Smooth muscle cell (in vitro differentiated cells): Measurements from ENCODE around the gene TRERF1. TPM values are rescaled to one million over a fixed set of nuclear protein-coding genes. Genes with fewer than 3 reads are reported as not detected.

Experiments used
- DNase-seq: peaks from one replicate; lab custom pipeline; 2025; ENCODE audit not compliant: unreplicated experiment; lab: John Stamatoyannopoulos, UW
- H2AFZ ChIP-seq: fragments of 200-600 bp; sonication (generic); 2 replicates; pipeline ENCODE4 v1.6.0; 2016; ENCODE audit warnings: antibody characterized with exemption, low read depth, mild to moderate bottlenecking
- H3F3A ChIP-seq: fragments of 200-600 bp; sonication (generic); 2 replicates; pipeline ENCODE4 v1.6.0; 2017; ENCODE audit warnings: antibody characterized with exemption, low read depth
- H3K27ac ChIP-seq: fragments of 200-600 bp; sonication (generic); 2 replicates; pipeline ENCODE4 v1.5.1; 2016; ENCODE audit warnings: low read depth, mild to moderate bottlenecking
- H3K27me3 ChIP-seq: fragments of 200-600 bp; sonication (generic); 2 replicates; pipeline ENCODE4 v1.6.1; 2016; ENCODE audit warnings: low read depth, mild to moderate bottlenecking
- H3K36me3 ChIP-seq: fragments of 200-600 bp; sonication (generic); 2 replicates; pipeline ENCODE4 v1.5.1; 2016; ENCODE audit warnings: low read depth
- H3K4me1 ChIP-seq: fragments of 200-600 bp; sonication (generic); 2 replicates; pipeline ENCODE4 v1.5.1; 2016; ENCODE audit warnings: low read depth
- H3K4me2 ChIP-seq: fragments of 200-600 bp; sonication (generic); 2 replicates; pipeline ENCODE4 v1.6.0; 2016; ENCODE audit warnings: mild to moderate bottlenecking
- H3K4me3 ChIP-seq: fragments of 200-600 bp; sonication (generic); 2 replicates; pipeline ENCODE4 v1.5.1; 2016; ENCODE audit warnings: mild to moderate bottlenecking
- H3K79me2 ChIP-seq: fragments of 200-600 bp; sonication (generic); 2 replicates; pipeline ENCODE4 v1.6.0; 2016; ENCODE audit warnings: low read depth, mild to moderate bottlenecking
- H3K9ac ChIP-seq: fragments of 200-600 bp; sonication (generic); 2 replicates; pipeline ENCODE4 v1.6.0; 2016; ENCODE audit warnings: low read depth
- H3K9me3 ChIP-seq: fragments of 200-600 bp; sonication (generic); replicated peaks from 2 replicates; pipeline ENCODE4 v1.5.1; 2016; ENCODE audit warnings: low read depth
- H4K20me1 ChIP-seq: fragments of 200-600 bp; sonication (generic); 2 replicates; pipeline ENCODE4 v1.6.0; 2016; ENCODE audit warnings: low read depth
- WGBS: methylation state at CpG from one replicate; pipeline ENCODE4 v1.1.7; 2016; ENCODE audit warnings: low lambda C conversion rate; 5-methylcytosine and 5-hydroxymethylcytosine counted together
- polyA plus RNA-seq: library from polyadenylated mRNA; unstranded; fragments of >200 nt; fragmentation: Nextera tagmentation; extraction: Ambion mirVana; gene quantifications from 2 replicates; pipeline ENCODE4 v1.2.1, GENCODE V29; 2016
- total RNA-seq: library from RNA; depleted of rRNA; stranded (reverse); fragments of >200 nt; gene quantifications from 2 replicates; pipeline ENCODE4 v1.2.3, GENCODE V29; 2014
- TF ChIP-seq, protein P1 (sequence below): fragments of 200-600 bp; sonication (generic); IDR thresholded peaks from 2 replicates; pipeline ENCODE4 v1.5.1; 2017; ENCODE audit warnings: borderline replicate concordance, mild to moderate bottlenecking, antibody characterized with exemption; ENCODE audit not compliant: insufficient read depth, poor library complexity, severe bottlenecking

TRERF1 gene
- total and polyA plus RNA-seq, 2 experiments from 2014 or later: 3.5 to 5.3 TPM

DNA sequence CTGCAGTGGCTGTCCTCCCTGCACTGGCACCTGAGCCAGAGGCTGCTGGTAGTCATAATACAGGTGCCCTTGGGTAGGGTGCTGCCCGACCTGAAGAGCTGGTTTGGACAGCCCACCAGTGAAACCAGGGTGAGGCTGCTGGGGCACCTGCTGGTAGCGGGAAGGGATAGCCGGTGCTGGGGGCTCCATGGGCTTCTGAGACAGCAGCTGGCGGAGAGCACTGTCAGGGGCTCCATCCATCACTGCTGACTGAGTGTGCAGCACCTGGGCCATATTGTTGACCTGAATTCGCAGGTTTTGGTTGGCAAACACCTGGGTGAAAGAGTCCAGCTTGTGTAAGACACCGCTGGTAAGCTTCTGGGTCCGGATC is 182.9 kb downstream of the TRERF1 start:
- Histone ChIP-seq H3K27me3 (no peaks in the 10 kb centered on the region), H3K27ac (no peak overlapping the region), H4K20me1 (no peaks in the 10 kb centered on the region), H3K4me1 (no peaks in the 10 kb centered on the region), H2AFZ (no peak overlapping the region), H3F3A (no peaks in the 10 kb centered on the region), H3K79me2 (no peaks in the 10 kb centered on the region), H3K36me3 (no peaks in the 10 kb centered on the region), H3K9ac (no peak overlapping the region), H3K9me3 (no peaks in the 10 kb centered on the region), H3K4me3 (no peak overlapping the region), H3K4me2 (no peak overlapping the region)
- TF ChIP-seq, protein P1, sequence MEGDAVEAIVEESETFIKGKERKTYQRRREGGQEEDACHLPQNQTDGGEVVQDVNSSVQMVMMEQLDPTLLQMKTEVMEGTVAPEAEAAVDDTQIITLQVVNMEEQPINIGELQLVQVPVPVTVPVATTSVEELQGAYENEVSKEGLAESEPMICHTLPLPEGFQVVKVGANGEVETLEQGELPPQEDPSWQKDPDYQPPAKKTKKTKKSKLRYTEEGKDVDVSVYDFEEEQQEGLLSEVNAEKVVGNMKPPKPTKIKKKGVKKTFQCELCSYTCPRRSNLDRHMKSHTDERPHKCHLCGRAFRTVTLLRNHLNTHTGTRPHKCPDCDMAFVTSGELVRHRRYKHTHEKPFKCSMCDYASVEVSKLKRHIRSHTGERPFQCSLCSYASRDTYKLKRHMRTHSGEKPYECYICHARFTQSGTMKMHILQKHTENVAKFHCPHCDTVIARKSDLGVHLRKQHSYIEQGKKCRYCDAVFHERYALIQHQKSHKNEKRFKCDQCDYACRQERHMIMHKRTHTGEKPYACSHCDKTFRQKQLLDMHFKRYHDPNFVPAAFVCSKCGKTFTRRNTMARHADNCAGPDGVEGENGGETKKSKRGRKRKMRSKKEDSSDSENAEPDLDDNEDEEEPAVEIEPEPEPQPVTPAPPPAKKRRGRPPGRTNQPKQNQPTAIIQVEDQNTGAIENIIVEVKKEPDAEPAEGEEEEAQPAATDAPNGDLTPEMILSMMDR: no peak
- 96% methylated on average over 7 of the region's 7 CpGs for WGBS
- no peak for DNase-seq

DNA sequence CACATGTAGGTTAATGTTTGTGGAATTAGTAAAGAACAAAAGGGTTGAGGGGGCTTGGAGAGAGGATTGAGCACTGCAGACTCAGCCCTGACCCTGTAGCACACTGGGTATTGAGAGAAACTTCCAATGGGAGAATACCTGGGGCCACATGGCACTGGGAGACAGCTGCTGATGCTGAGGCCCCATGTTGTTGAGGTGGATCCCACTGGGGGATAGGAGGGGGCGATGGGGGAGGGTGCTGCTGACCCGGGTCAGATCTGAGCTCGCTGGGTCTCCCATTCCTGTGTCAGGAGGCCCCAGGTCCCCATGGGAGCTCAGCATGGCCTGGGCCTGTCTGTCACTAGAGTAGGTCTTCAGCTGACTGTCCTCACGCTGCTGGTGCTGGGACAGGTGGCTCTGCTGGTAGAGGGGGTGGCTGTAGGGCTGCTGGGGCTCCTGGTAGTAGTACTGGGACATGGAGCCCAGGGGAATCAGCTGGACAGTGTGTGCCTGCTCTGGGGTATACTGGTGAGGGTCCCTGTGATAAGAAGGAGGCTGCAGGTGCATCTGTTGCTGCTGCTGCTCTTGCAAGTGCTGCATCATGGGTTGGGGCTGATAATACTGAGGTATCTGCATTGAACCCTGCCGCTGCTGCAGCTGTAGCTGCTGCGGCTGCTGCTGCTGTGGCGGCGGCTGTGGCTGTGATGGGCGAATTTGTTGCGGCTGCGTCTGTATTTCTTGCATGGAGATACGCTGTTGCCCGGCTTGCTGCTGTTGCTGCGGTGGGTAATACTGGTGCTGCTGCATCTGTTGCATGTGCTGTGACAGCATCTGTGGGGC is 183.5 kb downstream of the TRERF1 start:
- Histone ChIP-seq H3K4me2 (no peak overlapping the region), H3K4me1 (no peaks in the 10 kb centered on the region), H3K27me3 (no peaks in the 10 kb centered on the region), H3F3A (no peaks in the 10 kb centered on the region), H3K79me2 (no peaks in the 10 kb centered on the region), H3K9me3 (no peaks in the 10 kb centered on the region), H3K27ac (no peak overlapping the region), H4K20me1 (no peaks in the 10 kb centered on the region), H3K4me3 (no peak overlapping the region), H3K9ac (no peak overlapping the region), H3K36me3 (no peaks in the 10 kb centered on the region), H2AFZ (no peak overlapping the region)
- TF ChIP-seq, protein P1: no peak
- DNase-seq: no peak
- over 99% methylated on average over 14 of the region's 14 CpGs for WGBS

DNA sequence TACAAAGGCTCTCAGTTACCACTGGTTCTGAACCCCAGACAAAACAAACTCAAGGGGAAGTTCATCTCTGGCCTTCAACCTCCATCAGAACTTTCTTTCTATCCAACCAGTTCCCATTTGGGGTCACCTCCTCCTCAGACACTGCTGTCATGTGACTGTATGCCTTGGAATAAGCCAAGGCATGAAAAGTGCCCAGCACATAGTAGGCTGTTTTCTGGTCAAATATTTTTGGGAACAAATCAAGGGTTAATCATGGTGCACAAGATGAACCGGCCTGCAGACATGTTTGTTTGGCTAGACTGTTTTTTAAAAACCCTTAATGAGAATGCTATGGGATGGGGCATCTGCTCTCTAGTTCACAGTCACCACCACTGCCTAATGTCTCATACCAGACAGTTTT is 185.2 kb downstream of the TRERF1 start:
- H3F3A ChIP-seq: no peaks in the 10 kb centered on the region
- 85% methylated on average over 1 of the region's 1 CpG for WGBS
- no peak for DNase-seq
- no peaks in the 10 kb centered on the region for H3K27me3 ChIP-seq
- H3K4me2 ChIP-seq: no peak overlapping the region
- no peak overlapping the region for H2AFZ ChIP-seq
- no peaks in the 10 kb centered on the region for H3K9me3 ChIP-seq
- TF ChIP-seq, protein P1: no peak
- H3K36me3 ChIP-seq: no peaks in the 10 kb centered on the region
- no peaks in the 10 kb centered on the region for H3K79me2 ChIP-seq
- no peak overlapping the region for H3K9ac ChIP-seq
- H4K20me1 ChIP-seq: no peaks in the 10 kb centered on the region
- no peak overlapping the region for H3K4me3 ChIP-seq
- H3K27ac ChIP-seq: no peak overlapping the region
- H3K4me1 ChIP-seq: no peaks in the 10 kb centered on the region
